Measurements from ENCODE around the gene GFM1. TPM values are rescaled to one million over a fixed set of nuclear protein-coding genes. Genes with fewer than 3 reads are reported as not detected.
"Not testable (repeated sequence)": the region's sequence is repeated elsewhere in the genome, so short reads cannot be mapped to it uniquely, and the experiment has no call there.

GFM1 gene
- total RNA-seq, 2 experiments from 2014 or later: 38.1 to 40.7 TPM

DNA sequence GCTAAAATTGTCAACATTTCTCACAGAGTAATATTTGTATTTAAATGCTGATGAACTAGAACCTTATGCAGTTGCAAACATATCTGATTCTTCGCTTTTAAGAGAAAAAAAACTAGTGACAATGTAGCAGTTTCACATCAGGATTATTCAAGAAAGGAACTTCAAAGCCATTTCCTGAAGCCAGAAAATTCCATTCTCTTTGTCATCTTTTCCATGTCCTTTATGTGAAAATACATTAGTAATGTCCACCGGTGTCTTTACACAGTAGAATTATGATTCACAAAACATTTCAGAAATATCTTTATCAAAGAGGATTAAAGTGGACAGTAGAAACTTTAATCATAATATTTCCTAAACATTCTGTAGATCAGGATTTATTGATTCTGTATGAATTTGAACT lies 40.8 kb downstream of the GFM1 start:
- CTCF ChIA-PET: no interaction called here
- Mint-ChIP-seq H3K4me1 (no peaks in the 10 kb centered on the region), H3K27me3 (no peaks in the 10 kb centered on the region), H3K4me3 (no peak overlapping the region), H3K9me3 (no peaks in the 10 kb centered on the region), H3K36me3 (ENCODE audit: low read depth) (peaks cover 11% of the 10 kb centered on the region), H3K27ac (no peak overlapping the region)
- DNase-seq: no peak
- POLR2A ChIA-PET: no interaction called here

DNA sequence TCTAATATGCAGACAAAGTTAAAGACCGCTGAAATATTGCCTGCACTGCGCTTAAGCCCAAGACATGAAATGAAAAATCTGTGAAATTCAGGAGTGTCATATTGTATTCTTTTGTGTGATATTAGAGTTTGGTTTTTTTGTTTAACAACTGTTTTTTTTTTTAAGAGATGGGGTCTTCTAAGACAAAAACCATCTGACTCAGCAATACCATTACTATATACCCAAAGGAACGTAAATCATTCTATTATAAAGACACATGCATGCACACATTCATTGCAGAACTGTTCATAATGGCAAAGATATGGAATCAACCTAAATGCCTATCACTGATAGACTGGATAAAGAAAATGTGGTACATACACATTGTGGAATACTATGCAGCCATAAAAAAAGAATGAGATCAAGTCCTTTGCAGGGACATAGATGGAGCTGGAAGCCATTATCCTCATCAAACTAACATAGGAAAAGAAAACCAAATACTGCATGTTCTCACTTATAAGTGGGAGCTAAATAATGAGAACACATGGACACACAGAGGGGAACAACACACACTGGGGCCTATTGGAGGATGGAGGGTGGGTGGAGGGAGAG lies 49.6 kb downstream of the GFM1 start:
- DNase-seq, H3K4me1 Mint-ChIP-seq, H3K9me3 Mint-ChIP-seq, POLR2A ChIA-PET, H3K27ac Mint-ChIP-seq, CTCF ChIA-PET, H3K27me3 Mint-ChIP-seq, H3K4me3 Mint-ChIP-seq: not testable (repeated sequence)
- peaks cover 42% of the 10 kb centered on the region for H3K36me3 Mint-ChIP-seq (ENCODE audit: low read depth)

DNA sequence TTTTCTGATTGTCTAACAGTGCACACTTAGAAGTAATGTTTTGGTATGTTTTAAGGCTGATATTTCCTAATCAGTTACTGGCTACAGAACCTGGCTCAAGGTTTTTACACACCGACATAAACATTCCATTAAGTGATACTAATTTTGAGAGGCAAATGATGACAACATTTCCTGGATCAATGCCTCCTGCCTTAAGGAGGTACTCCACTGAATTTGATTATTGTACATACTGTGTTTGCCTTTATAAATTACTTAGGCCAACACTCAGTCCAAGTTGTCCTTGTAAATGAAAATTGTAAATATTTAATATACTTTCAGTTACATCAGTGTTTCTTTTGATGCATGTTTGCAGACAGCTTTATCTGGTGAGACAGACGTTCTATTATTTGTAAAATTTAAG lies 52.3 kb downstream of the GFM1 start:
- CTCF ChIA-PET: interaction anchor here (1.0 kb wide), 1 partner anchor 27 kb away, joined by 3 read pairs; no protein-coding TSS in a partner anchor
- POLR2A ChIA-PET: no interaction called here
- no peak overlapping the region for H3K27ac Mint-ChIP-seq
- peaks cover 34% of the 10 kb centered on the region for H3K36me3 Mint-ChIP-seq (ENCODE audit: low read depth)
- no peaks in the 10 kb centered on the region for H3K9me3 Mint-ChIP-seq
- H3K4me3 Mint-ChIP-seq: no peak overlapping the region
- no peaks in the 10 kb centered on the region for H3K4me1 Mint-ChIP-seq
- no peaks in the 10 kb centered on the region for H3K27me3 Mint-ChIP-seq
- no peak for DNase-seq

DNA sequence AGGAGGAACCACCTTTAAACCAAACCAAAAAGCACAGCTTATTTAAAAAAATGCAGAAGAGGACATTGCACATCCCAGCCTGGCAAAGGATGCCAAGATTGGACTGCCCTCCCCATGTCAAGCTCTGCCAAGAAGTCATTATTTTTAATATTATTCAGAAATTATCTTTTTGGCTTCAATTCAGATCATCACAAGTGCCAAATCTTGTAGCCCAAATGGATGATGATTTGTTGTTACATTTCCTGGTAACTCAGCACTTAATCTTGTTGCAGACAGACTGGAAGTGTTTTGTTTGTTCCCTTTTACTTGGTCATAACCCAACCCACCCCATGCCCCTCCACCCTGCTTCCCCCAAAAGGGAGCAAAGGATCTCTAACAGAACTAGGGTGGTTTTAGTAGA lies 56.2 kb downstream of the GFM1 start:
- Mint-ChIP-seq H3K4me3 (no peak overlapping the region), H3K9me3 (no peaks in the 10 kb centered on the region), H3K27me3 (no peaks in the 10 kb centered on the region), H3K36me3 (ENCODE audit: low read depth) (peaks cover 22% of the 10 kb centered on the region), H3K4me1 (peaks cover 6% of the 10 kb centered on the region), H3K27ac (no peak overlapping the region)
- DNase-seq: no peak
- POLR2A ChIA-PET: no interaction called here
- CTCF ChIA-PET: interaction anchor here (0.9 to 1.3 kb wide), 3 partner anchors 12 to 27 kb away, joined by 3 read pairs; no protein-coding TSS in a partner anchor

DNA sequence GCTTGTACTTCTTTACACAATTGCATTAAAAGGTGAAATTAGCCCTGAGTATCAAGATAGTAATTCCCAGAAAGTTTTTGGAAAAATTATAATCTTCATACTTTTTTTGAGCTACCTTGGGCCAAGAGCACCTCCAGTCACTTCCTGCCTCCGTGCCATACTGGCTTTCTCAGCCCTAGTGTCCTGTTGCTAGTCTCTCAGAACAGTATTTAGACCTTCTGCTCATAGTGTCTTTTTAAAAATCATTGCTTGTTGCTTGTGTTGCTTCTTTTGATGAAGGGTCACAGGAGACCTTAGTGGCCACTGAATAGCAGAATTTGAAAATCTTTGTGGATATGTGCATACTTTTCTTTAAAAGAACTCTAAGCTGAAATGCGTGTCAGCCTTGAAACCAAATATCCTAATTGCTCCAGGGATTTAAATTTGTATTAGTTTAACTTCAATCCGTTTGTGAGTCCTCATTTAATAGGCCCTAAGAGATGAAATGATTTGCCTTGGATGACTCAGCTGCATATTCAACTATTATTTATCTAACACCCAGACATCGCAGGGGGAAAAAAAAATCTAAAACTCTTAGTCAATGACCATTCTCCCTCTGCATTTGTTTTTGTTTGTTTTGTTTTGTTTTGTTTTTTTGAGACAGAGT lies 57.2 kb downstream of the GFM1 start:
- H3K36me3 Mint-ChIP-seq (ENCODE audit: low read depth): peaks cover 22% of the 10 kb centered on the region
- no peaks in the 10 kb centered on the region for H3K9me3 Mint-ChIP-seq
- ChIA-PET CTCF (interaction anchor here (1.0 to 1.3 kb wide), 4 partner anchors 13 to 866 kb away, joined by 3 read pairs; no protein-coding TSS in a partner anchor), POLR2A (no interaction called here)
- H3K4me3 Mint-ChIP-seq: no peak overlapping the region
- no peak overlapping the region for H3K27ac Mint-ChIP-seq
- peaks cover 6% of the 10 kb centered on the region for H3K4me1 Mint-ChIP-seq
- DNase-seq: no peak
- H3K27me3 Mint-ChIP-seq: no peaks in the 10 kb centered on the region

DNA sequence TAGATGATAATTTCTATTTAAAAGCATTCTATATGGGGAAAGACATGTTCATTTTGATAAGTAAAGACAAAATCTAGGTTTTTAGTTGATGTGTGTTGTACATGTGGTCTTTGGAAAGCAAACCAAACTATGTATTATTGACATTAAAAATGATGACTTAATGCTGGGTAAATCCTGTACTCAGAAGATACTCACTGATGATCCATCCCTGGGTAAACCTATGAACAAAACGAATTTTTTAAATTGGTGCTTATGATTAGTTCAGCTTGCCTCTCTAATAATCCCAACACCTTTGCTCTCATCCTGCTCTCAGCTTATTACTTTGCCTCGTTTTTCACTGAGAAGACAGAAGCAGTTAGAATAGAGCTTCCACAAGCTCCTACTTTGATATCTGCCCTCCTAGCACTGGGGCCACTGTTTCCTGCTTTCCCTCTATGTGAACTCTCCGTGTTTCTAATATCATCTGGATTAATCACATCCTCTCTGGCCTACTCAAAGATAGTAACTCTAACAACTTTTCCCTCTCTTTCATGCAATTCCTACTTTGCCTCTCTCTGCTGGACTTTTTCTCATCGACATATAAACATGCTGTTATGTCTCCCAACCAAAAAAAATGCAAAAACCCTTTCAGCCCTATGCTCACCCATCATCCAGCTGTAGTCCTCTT lies 58.6 kb downstream of the GFM1 start:
- peaks cover 21% of the 10 kb centered on the region for H3K36me3 Mint-ChIP-seq (ENCODE audit: low read depth)
- POLR2A ChIA-PET: no interaction called here
- no peaks in the 10 kb centered on the region for H3K9me3 Mint-ChIP-seq
- DNase-seq: no peak
- no peak overlapping the region for H3K27ac Mint-ChIP-seq
- CTCF ChIA-PET: no interaction called here
- peaks cover 6% of the 10 kb centered on the region for H3K4me1 Mint-ChIP-seq
- no peaks in the 10 kb centered on the region for H3K27me3 Mint-ChIP-seq
- no peak overlapping the region for H3K4me3 Mint-ChIP-seq

DNA sequence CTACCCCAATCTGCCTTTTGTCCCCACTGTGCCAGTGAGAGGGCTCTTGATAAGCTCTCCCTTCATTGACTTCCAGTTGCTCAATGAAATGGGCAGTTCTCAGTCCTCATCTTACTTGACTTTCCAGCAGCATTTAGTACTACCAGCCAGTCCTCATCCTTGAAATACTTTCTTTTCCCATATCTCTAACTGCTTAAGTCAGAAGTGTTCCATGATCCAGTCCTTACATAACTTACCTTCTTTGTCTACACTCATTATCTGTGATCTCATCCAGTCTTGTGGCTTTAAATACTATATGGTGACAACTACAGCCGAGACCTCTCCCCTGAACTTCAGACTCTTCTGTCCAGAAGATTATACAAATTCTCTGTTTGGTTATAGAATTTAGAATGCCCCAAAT lies 59.2 kb downstream of the GFM1 start:
- H3K9me3 Mint-ChIP-seq: no peaks in the 10 kb centered on the region
- H3K36me3 Mint-ChIP-seq (ENCODE audit: low read depth): peaks cover 23% of the 10 kb centered on the region
- ChIA-PET POLR2A (no interaction called here), CTCF (no interaction called here)
- no peaks in the 10 kb centered on the region for H3K27me3 Mint-ChIP-seq
- H3K4me3 Mint-ChIP-seq: no peak overlapping the region
- DNase-seq: no peak
- peaks cover 6% of the 10 kb centered on the region for H3K4me1 Mint-ChIP-seq
- H3K27ac Mint-ChIP-seq: no peak overlapping the region

DNA sequence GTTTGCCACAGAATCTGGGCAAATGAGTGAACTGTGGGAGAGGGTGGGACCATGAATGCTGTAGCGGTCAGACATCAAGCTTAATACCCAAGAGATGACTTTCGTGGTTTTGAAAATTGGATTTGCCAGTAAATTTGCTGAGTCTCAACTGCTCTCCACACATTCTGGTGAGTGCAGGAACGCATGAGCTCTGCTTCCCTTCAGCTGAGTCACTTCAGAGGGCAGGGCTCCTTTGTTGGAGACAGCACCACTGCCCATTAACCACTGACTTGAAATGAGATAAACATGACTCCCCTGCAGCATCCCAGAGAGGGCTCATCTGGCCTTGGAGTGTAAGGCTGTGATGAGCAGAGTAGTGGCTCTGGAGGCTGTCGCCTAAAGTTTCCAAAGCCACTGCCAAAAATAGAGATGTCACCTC lies 65.3 kb downstream of the GFM1 start:
- POLR2A ChIA-PET: no interaction called here
- peaks cover 9% of the 10 kb centered on the region for H3K4me1 Mint-ChIP-seq
- no peaks in the 10 kb centered on the region for H3K27me3 Mint-ChIP-seq
- no peak for DNase-seq
- peaks cover 18% of the 10 kb centered on the region for H3K36me3 Mint-ChIP-seq (ENCODE audit: low read depth)
- H3K4me3 Mint-ChIP-seq: no peak overlapping the region
- CTCF ChIA-PET: no interaction called here
- no peak overlapping the region for H3K27ac Mint-ChIP-seq
- H3K9me3 Mint-ChIP-seq: no peaks in the 10 kb centered on the region

DNA sequence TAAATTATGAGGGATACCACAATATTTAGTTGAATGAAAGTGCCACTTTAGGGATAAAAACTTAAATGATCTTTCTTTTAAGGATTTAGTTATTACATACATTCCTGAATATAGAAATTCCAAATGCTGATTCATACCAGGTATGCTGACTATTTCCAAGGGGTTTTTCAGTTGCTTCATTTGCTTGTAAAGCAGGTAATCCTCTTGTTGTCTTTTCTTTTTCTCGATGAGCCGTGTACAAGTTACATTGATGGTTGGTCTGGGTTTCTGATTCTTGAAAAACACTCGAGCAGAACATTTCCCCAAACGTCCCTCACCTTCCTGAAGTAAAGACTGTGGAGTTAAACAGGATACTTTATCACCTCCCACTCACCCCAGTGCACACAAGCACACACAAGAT lies 66.3 kb downstream of the GFM1 start:
- Mint-ChIP-seq H3K36me3 (ENCODE audit: low read depth) (peaks cover 18% of the 10 kb centered on the region), H3K27ac (no peak overlapping the region), H3K4me1 (peaks cover 9% of the 10 kb centered on the region), H3K4me3 (no peak overlapping the region), H3K27me3 (no peaks in the 10 kb centered on the region), H3K9me3 (no peaks in the 10 kb centered on the region)
- ChIA-PET POLR2A (no interaction called here), CTCF (no interaction called here)
- DNase-seq: no peak

DNA sequence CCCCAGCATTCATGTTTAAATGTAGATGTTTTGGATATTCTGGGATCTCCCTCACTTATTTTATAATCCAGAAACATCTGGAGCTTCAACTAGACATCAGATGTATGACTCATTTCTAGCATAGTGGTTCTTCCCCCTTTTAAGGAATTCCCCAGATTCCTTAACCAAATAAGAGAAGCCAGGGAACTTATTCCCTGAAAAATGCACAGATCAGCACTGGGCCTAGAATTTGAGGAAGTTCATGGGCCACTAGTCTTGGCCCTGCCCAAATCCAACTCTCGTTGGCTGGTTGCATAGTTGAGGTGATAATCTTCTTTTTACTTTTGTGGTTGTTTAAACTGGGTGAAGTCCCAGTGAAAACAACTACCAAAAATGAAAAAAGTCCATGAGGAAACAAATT lies 67.6 kb downstream of the GFM1 start:
- ChIA-PET CTCF (no interaction called here), POLR2A (no interaction called here)
- no peak overlapping the region for H3K4me3 Mint-ChIP-seq
- DNase-seq: no peak
- peaks cover 18% of the 10 kb centered on the region for H3K36me3 Mint-ChIP-seq (ENCODE audit: low read depth)
- peaks cover 9% of the 10 kb centered on the region for H3K4me1 Mint-ChIP-seq
- no peaks in the 10 kb centered on the region for H3K27me3 Mint-ChIP-seq
- no peaks in the 10 kb centered on the region for H3K9me3 Mint-ChIP-seq
- no peak overlapping the region for H3K27ac Mint-ChIP-seq

DNA sequence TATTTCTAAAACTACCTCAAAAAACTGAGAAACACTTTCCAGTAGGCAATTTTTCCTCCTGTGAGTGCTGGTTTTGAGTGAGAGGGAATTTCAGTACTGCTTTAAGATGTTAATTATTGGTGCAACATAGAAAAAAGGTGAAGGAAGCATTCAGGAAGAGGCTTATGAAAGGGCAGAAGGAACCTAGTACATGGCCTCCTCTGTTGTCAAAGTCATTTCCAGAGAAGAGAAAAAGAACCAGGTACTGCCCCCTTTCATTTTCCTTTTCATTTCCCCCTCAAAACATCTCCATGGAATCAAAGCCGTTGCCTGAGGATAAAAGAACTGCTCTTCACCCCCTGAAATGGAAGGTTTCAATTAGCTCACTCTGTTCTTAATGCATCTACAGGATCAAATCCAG lies 68.1 kb downstream of the GFM1 start:
- Mint-ChIP-seq H3K4me1 (peaks cover 9% of the 10 kb centered on the region), H3K36me3 (ENCODE audit: low read depth) (peaks cover 19% of the 10 kb centered on the region), H3K27ac (no peak overlapping the region), H3K27me3 (no peaks in the 10 kb centered on the region), H3K9me3 (no peaks in the 10 kb centered on the region), H3K4me3 (no peak overlapping the region)
- DNase-seq: no peak
- CTCF ChIA-PET: interaction anchor here (1.4 kb wide), 1 partner anchor 68 kb away, joined by 5 read pairs; the partner anchor contains the start of gene GFM1
- POLR2A ChIA-PET: no interaction called here

DNA sequence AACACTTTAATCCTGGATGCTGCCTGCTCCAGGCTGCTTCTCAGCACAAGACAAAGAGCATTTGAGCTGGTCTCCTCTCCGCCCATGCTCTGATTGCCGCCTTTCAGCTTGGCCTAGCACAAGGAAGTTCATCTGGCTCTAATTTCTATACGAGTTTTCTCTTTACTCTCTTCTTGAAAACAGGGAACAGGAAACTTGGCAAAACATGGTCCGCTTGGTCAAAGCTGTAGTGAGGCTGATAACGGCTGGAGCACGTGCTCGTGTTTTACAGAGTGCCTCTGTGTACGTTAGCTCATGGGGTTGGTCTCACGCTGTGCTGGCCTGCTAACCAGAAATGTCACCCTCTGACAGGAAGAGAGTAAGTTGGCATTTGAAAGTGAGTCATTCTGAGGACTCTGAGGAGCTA lies 68.8 kb downstream of the GFM1 start:
- H3K27me3 Mint-ChIP-seq: no peaks in the 10 kb centered on the region
- DNase-seq: no peak
- no peak overlapping the region for H3K4me3 Mint-ChIP-seq
- no peaks in the 10 kb centered on the region for H3K9me3 Mint-ChIP-seq
- H3K36me3 Mint-ChIP-seq (ENCODE audit: low read depth): peaks cover 20% of the 10 kb centered on the region
- POLR2A ChIA-PET: no interaction called here
- CTCF ChIA-PET: interaction anchor here (1.1 to 1.8 kb wide), 3 partner anchors 14 to 69 kb away, joined by 3 to 8 read pairs (median 5); partner anchors contain the start of gene GFM1
- no peak overlapping the region for H3K27ac Mint-ChIP-seq
- peaks cover 9% of the 10 kb centered on the region for H3K4me1 Mint-ChIP-seq

DNA sequence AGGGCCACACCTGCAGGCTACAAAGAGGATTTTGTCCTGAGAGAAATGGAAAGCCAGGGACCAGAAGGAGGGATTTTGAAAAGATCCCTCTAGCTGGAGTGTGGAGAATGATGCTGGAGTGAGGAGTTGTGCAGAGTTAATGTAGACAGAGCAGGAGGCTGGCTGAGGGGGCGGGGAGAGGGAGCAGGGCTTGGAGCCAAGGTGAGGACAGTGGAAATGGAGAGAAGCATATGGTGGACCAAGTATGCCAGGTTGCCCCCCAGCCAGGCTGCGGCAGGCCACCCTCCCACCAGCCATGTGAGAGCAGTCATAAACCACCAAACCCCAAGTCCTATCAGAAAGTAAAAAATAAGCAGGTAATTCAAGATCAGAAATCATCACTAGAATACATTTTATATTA lies 73.2 kb downstream of the GFM1 start:
- Mint-ChIP-seq H3K4me1 (peaks cover 17% of the 10 kb centered on the region), H3K36me3 (ENCODE audit: low read depth) (peaks cover 16% of the 10 kb centered on the region), H3K27ac (no peak overlapping the region), H3K4me3 (no peak overlapping the region), H3K9me3 (no peaks in the 10 kb centered on the region), H3K27me3 (no peaks in the 10 kb centered on the region)
- POLR2A ChIA-PET: no interaction called here
- CTCF ChIA-PET: interaction anchor here (1.2 to 1.3 kb wide), 2 partner anchors 9 to 58 kb away, joined by 4 to 6 read pairs; no protein-coding TSS in a partner anchor
- no peak for DNase-seq

Measured in activated CD4-positive, alpha-beta T cell treated with anti-CD3 and anti-CD28 coated beads, Interleukin-2, amount 10 ng/mL, durations not matched to agents 7 days and 5 days (primary cell).